ENCODE results near the gene AIP.
A peak's percentile ranks its signal among the peaks of the same experiment; 100 is the strongest.
"Not testable (repeated sequence)": the region's sequence is repeated elsewhere in the genome, so short reads cannot be mapped to it uniquely, and the experiment has no call there.

AIP gene

GRCh38 chr11:67458266-67458665 is 24.6 kb upstream of the AIP start:
- Histone ChIP-seq H4K20me1 (no peaks in the 10 kb centered on the region), H3K4me3 (no peak overlapping the region), H3K27me3 (no peaks in the 10 kb centered on the region), H3K27ac (no peak overlapping the region), H3K9me3 (no peaks in the 10 kb centered on the region), H3K9ac (no peak overlapping the region), H3K36me3 (no peaks in the 10 kb centered on the region), H3K4me1 (peaks cover 23% of the 10 kb centered on the region), H3K4me2 (no peak overlapping the region)
- no peak for TF ChIP-seq Cebpa-rat (IDR thresholded peaks at IDR 0.05)

- no peaks in the 10 kb centered on the region for H3K9me3 ChIP-seq
- H3K27me3 ChIP-seq = no peaks in the 10 kb centered on the region
- no peak overlapping the region for H3K27ac ChIP-seq
- H3K9ac ChIP-seq = no peak overlapping the region
- H3K4me3 ChIP-seq = no peak overlapping the region
- H3K4me2 ChIP-seq = no peak overlapping the region
- H3K4me1 ChIP-seq = peaks cover 66% of the 10 kb centered on the region
- TF ChIP-seq Cebpa-rat (IDR thresholded peaks at IDR 0.05) = no peak
- no peaks in the 10 kb centered on the region for H4K20me1 ChIP-seq
- no peaks in the 10 kb centered on the region for H3K36me3 ChIP-seq
Measured at GRCh38 chr11:67463186-67463585, 19.6 kb upstream of the AIP start.

GRCh38 chr11:67463680-67464410 is 19.0 kb upstream of the AIP start:
- Histone ChIP-seq H3K27ac (peak overlapping the region; percentile 82), H3K4me1 (peaks cover 68% of the 10 kb centered on the region), H4K20me1 (no peaks in the 10 kb centered on the region), H3K4me3 (peak overlapping the region; percentile 74), H3K9ac (peak overlapping the region; percentile 64), H3K4me2 (peak overlapping the region; percentile 87), H3K9me3 (no peaks in the 10 kb centered on the region), H3K36me3 (no peaks in the 10 kb centered on the region), H3K27me3 (no peaks in the 10 kb centered on the region)
- no peak for TF ChIP-seq Cebpa-rat (IDR thresholded peaks at IDR 0.05)

- no peaks in the 10 kb centered on the region for H3K9me3 ChIP-seq
- H3K4me1 ChIP-seq = peaks cover 64% of the 10 kb centered on the region
- H3K4me2 ChIP-seq = peak overlapping the region; percentile 97
- no peaks in the 10 kb centered on the region for H3K27me3 ChIP-seq
- H3K27ac ChIP-seq = peak overlapping the region; percentile 95
- TF ChIP-seq Cebpa-rat (IDR thresholded peaks at IDR 0.05) = no peak
- peak overlapping the region; percentile 74 for H3K4me3 ChIP-seq
- H3K9ac ChIP-seq = peak overlapping the region; percentile 86
- H4K20me1 ChIP-seq = no peaks in the 10 kb centered on the region
- H3K36me3 ChIP-seq = no peaks in the 10 kb centered on the region
Measured at GRCh38 chr11:67464411-67465188, 18.2 kb upstream of the AIP start.

GRCh38 chr11:67465189-67465510 is 17.7 kb upstream of the AIP start:
- Histone ChIP-seq H3K27ac (peak overlapping the region; percentile 95), H3K4me3 (peak overlapping the region; percentile 74), H3K4me1 (peaks cover 63% of the 10 kb centered on the region), H3K4me2 (peak overlapping the region; percentile 97), H3K27me3 (no peaks in the 10 kb centered on the region), H3K36me3 (no peaks in the 10 kb centered on the region), H3K9ac (peak overlapping the region; percentile 86), H4K20me1 (no peaks in the 10 kb centered on the region), H3K9me3 (no peaks in the 10 kb centered on the region)
- TF ChIP-seq Cebpa-rat (IDR thresholded peaks at IDR 0.05) = no peak

GRCh38 chr11:67465530-67465929 is 17.3 kb upstream of the AIP start:
- Histone ChIP-seq H3K4me3 (peak overlapping the region; percentile 74; the same call in 1 of the 2 replicates), H3K4me1 (peaks cover 61% of the 10 kb centered on the region), H3K4me2 (peak overlapping the region; percentile 97), H3K9ac (peak overlapping the region; percentile 86; the same call in 1 of the 2 replicates), H3K27ac (peak overlapping the region; percentile 95)
- not testable (repeated sequence) for H4K20me1 ChIP-seq, H3K9me3 ChIP-seq, H3K27me3 ChIP-seq, H3K36me3 ChIP-seq

GRCh38 chr11:67466367-67466766 is 16.5 kb upstream of the AIP start:
- Histone ChIP-seq H3K9me3 (no peaks in the 10 kb centered on the region), H3K4me3 (no peak overlapping the region), H3K36me3 (no peaks in the 10 kb centered on the region), H3K27me3 (no peaks in the 10 kb centered on the region), H4K20me1 (no peaks in the 10 kb centered on the region), H3K4me1 (peaks cover 63% of the 10 kb centered on the region), H3K27ac (peak overlapping the region; percentile 32; the same call in 1 of the 2 replicates), H3K4me2 (peak overlapping the region; percentile 97), H3K9ac (peak overlapping the region; percentile 1; the same call in 1 of the 2 replicates)
- no peak for TF ChIP-seq Cebpa-rat (IDR thresholded peaks at IDR 0.05)

- Histone ChIP-seq H3K9ac (peak overlapping the region; percentile 91), H3K4me1 (peaks cover 66% of the 10 kb centered on the region), H3K27ac (peak overlapping the region; percentile 32; the same call in 1 of the 2 replicates), H3K4me3 (no peak overlapping the region; the same call in 1 of the 2 replicates), H3K9me3 (no peaks in the 10 kb centered on the region), H4K20me1 (no peaks in the 10 kb centered on the region), H3K27me3 (no peaks in the 10 kb centered on the region), H3K4me2 (peak overlapping the region; percentile 97), H3K36me3 (no peaks in the 10 kb centered on the region)
- TF ChIP-seq Cebpa-rat (IDR thresholded peaks at IDR 0.05) = no peak
Measured at GRCh38 chr11:67466962-67467771, 15.7 kb upstream of the AIP start.

- Histone ChIP-seq H3K4me2 (peak overlapping the region; percentile 97), H3K27me3 (no peaks in the 10 kb centered on the region), H3K4me3 (peak overlapping the region; percentile 91), H4K20me1 (no peaks in the 10 kb centered on the region), H3K9ac (peak overlapping the region; percentile 91), H3K9me3 (no peaks in the 10 kb centered on the region), H3K4me1 (peaks cover 63% of the 10 kb centered on the region), H3K36me3 (no peaks in the 10 kb centered on the region), H3K27ac (peak overlapping the region; percentile 84)
- TF ChIP-seq Cebpa-rat (IDR thresholded peaks at IDR 0.05) = no peak
Measured at GRCh38 chr11:67468056-67468455, 14.8 kb upstream of the AIP start.

Measured in BLaER1 (cell line).